H1 (cell line): ENCODE measurements around the gene FLT4. TPM values are rescaled to one million over a fixed set of nuclear protein-coding genes. Genes with fewer than 3 reads are reported as not detected.

Experiments
- CTCF ChIA-PET: fragments of 300-600 bp; sonication (Branson Sonifier 250); formaldehyde crosslinking; loops from one replicate; lab custom pipeline; 2021; ENCODE audit not compliant: partially characterized antibody; lab: Charles Lee
- POLR2A ChIA-PET: fragments of 300-600 bp; sonication (Branson Sonifier 250); formaldehyde crosslinking; loops from one replicate; lab custom pipeline; 2021; ENCODE audit warnings: inconsistent platforms; ENCODE audit not compliant: partially characterized antibody; lab: Charles Lee
- DNase-seq, 2 experiments: peaks; one replicate each; pipeline versions ENCODE4 v3.0.0 to v3.0.0-alpha.2; 2010 to 2022; ENCODE audit warnings: low spot score in 2 of 2, low read depth in 1 of 2, mixed read lengths in 1 of 2
- FAIRE-seq: peaks from 2 replicates; lab custom pipeline; 2011; peaks lifted over from hg19 to GRCh38; lab: Jason Lieb, UNC
- H2AFZ ChIP-seq: 2 replicates; pipeline ENCODE4 v1.8.1; 2012; ENCODE audit warnings: low read length, inconsistent platforms
- H2AK5ac ChIP-seq: 2 replicates; pipeline ENCODE4 v1.6.1; 2013; ENCODE audit warnings: low read depth, low read length
- H2BK120ac ChIP-seq: replicated peaks from 2 replicates; pipeline ENCODE3; 2013; ENCODE audit warnings: low read depth, low read length, inconsistent platforms
- H2BK12ac ChIP-seq: 2 replicates; pipeline ENCODE4 v1.6.1; 2013; ENCODE audit warnings: low read depth, low read length
- H2BK15ac ChIP-seq: 2 replicates; pipeline ENCODE4 v1.6.1; 2013; ENCODE audit warnings: low read length
- H2BK20ac ChIP-seq: 2 replicates; pipeline ENCODE4 v1.6.1; 2013; ENCODE audit warnings: low read length
- H2BK5ac ChIP-seq: 2 replicates; pipeline ENCODE4 v1.6.1; 2013; ENCODE audit warnings: low read depth, low read length
- H3K14ac ChIP-seq: 2 replicates; pipeline ENCODE4 v1.6.1; 2013; ENCODE audit warnings: inconsistent platforms; ENCODE audit not compliant: insufficient read length
- H3K18ac ChIP-seq: 2 replicates; pipeline ENCODE4 v1.6.1; 2013; ENCODE audit warnings: low read length; ENCODE audit errors: extremely low read depth
- H3K23ac ChIP-seq: 2 replicates; pipeline ENCODE4 v1.6.1; 2013; ENCODE audit warnings: inconsistent platforms; ENCODE audit not compliant: insufficient read length
- H3K23me2 ChIP-seq: 2 replicates; pipeline ENCODE4 v1.6.1; 2013; ENCODE audit warnings: low read depth, low read length
- H3K27ac ChIP-seq: 2 replicates; pipeline ENCODE4 v1.6.1; 2011; ENCODE audit warnings: low read depth, low read length, inconsistent platforms
- H3K27me3 ChIP-seq, 4 experiments: replicated peaks in 1 of 4; 1 replicate in 1 of 4; 2 replicates in 3 of 4; pipeline versions ENCODE4 v1.6.1 to v1.8.1; 2011 to 2013; ENCODE audit warnings: low read length in 3 of 4, mild to moderate bottlenecking in 3 of 4, inconsistent platforms in 2 of 4, mixed read lengths in 2 of 4, moderate library complexity in 1 of 4; ENCODE audit not compliant: control insufficient read depth in 3 of 4, insufficient read depth in 3 of 4; ENCODE audit errors: extremely low read depth in 1 of 4
- H3K36me3 ChIP-seq, 4 experiments: 2 replicates each; pipeline versions ENCODE4 v1.6.1 to v1.8.1; 2011 to 2013; ENCODE audit warnings: mild to moderate bottlenecking in 4 of 4, low read length in 3 of 4, moderate library complexity in 2 of 4, control low read depth in 1 of 4, inconsistent platforms in 1 of 4; ENCODE audit not compliant: insufficient read depth in 4 of 4, control insufficient read depth in 2 of 4
- H3K4ac ChIP-seq: replicated peaks from 2 replicates; pipeline ENCODE3; 2013; ENCODE audit warnings: low read length, low read depth, mixed read lengths, inconsistent platforms; ENCODE audit not compliant: insufficient read length
- H3K4me1 ChIP-seq, 4 experiments: replicated peaks in 1 of 4; 1 replicate in 1 of 4; 2 replicates in 3 of 4; pipeline versions ENCODE4 v1.6.1 to v1.8.1; 2011 to 2013; ENCODE audit warnings: low read length in 3 of 4, inconsistent platforms in 2 of 4, mixed read lengths in 1 of 4; ENCODE audit not compliant: insufficient read depth in 4 of 4, control insufficient read depth in 3 of 4
- H3K4me2 ChIP-seq, 2 experiments: 2 replicates each; pipeline versions ENCODE4 v1.6.1 to v1.8.1; 2011 to 2013; ENCODE audit warnings: low read depth in 2 of 2, low read length in 2 of 2, control low read depth in 1 of 2, inconsistent platforms in 1 of 2, mild to moderate bottlenecking in 1 of 2; ENCODE audit not compliant: insufficient read depth in 1 of 2
- H3K4me3 ChIP-seq, 4 experiments: fragments of 200-600, 300-600 bp in 1 of 4; sonication (generic), shearing (Covaris generic), sonication (Bioruptor Twin) in 1 of 4; 2 replicates each; pipeline versions ENCODE4 v1.5.1 to v1.8.1; 2011 to 2016; ENCODE audit warnings: low read length in 4 of 4, low read depth in 3 of 4, control low read depth in 2 of 4, inconsistent platforms in 2 of 4, mild to moderate bottlenecking in 2 of 4, mixed read lengths in 1 of 4, moderate library complexity in 1 of 4; ENCODE audit not compliant: insufficient read depth in 2 of 4; ENCODE audit errors: extremely low read depth in 1 of 4
- H3K56ac ChIP-seq: replicated peaks from 2 replicates; pipeline ENCODE3; 2013; ENCODE audit warnings: low read depth, mild to moderate bottlenecking, mixed read lengths, low read length, inconsistent platforms; ENCODE audit not compliant: insufficient read length
- H3K79me1 ChIP-seq: 2 replicates; pipeline ENCODE4 v1.6.1; 2013; ENCODE audit warnings: low read depth, low read length, control low read depth
- H3K79me2 ChIP-seq, 2 experiments: 2 replicates each; pipeline versions ENCODE4 v1.6.1 to v1.8.1; 2012 to 2013; ENCODE audit warnings: low read length in 2 of 2, mild to moderate bottlenecking in 2 of 2, inconsistent platforms in 1 of 2; ENCODE audit not compliant: insufficient read depth in 2 of 2, control insufficient read depth in 1 of 2
- H3K9ac ChIP-seq, 4 experiments: replicated peaks in 1 of 4; 1 replicate in 1 of 4; 2 replicates in 3 of 4; pipeline versions ENCODE4 v1.6.1 to v1.8.1; 2011 to 2013; ENCODE audit warnings: low read depth in 3 of 4, low read length in 3 of 4, control low read depth in 2 of 4, mild to moderate bottlenecking in 2 of 4, moderate library complexity in 2 of 4, inconsistent platforms in 1 of 4; ENCODE audit errors: extremely low read depth in 1 of 4
- H3K9me3 ChIP-seq, 2 experiments: 2 replicates each; pipeline versions ENCODE4 v1.6.1 to v1.8.1; 2012 to 2013; ENCODE audit warnings: mild to moderate bottlenecking in 2 of 2, moderate library complexity in 2 of 2, control low read depth in 1 of 2, inconsistent platforms in 1 of 2, low read depth in 1 of 2, low read length in 1 of 2, mixed read lengths in 1 of 2; ENCODE audit not compliant: insufficient read depth in 2 of 2
- H4K20me1 ChIP-seq, 2 experiments: replicated peaks in 1 of 2; 2 replicates each; pipeline versions ENCODE3 to v1.8.1; 2011 to 2013; ENCODE audit warnings: inconsistent platforms in 2 of 2, low read length in 2 of 2, mild to moderate bottlenecking in 1 of 2; ENCODE audit not compliant: insufficient read depth in 2 of 2, control insufficient read depth in 1 of 2
- H4K5ac ChIP-seq: 2 replicates; pipeline ENCODE4 v1.6.1; 2013; ENCODE audit warnings: low read length, low read depth, mixed read lengths, inconsistent platforms; ENCODE audit not compliant: insufficient read length
- H4K8ac ChIP-seq: 2 replicates; pipeline ENCODE4 v1.8.0; 2013; ENCODE audit warnings: mild to moderate bottlenecking, moderate library complexity, low read length, inconsistent platforms; ENCODE audit not compliant: insufficient read depth; ENCODE audit errors: extremely low read depth
- H4K91ac ChIP-seq: replicated peaks from 2 replicates; pipeline ENCODE3; 2013; ENCODE audit warnings: low read length, mixed read lengths, inconsistent platforms; ENCODE audit not compliant: insufficient read length
- BACH1 ChIP-seq: IDR thresholded peaks from 2 replicates; pipeline ENCODE4 v1.6.1; 2012; ENCODE audit warnings: low read length, improper control_type of control experiment
- CHD1 ChIP-seq: IDR thresholded peaks from 2 replicates; pipeline ENCODE4 v1.6.1; 2012; ENCODE audit warnings: low read depth, low read length, improper control_type of control experiment
- CTBP2 ChIP-seq: IDR thresholded peaks from 2 replicates; pipeline ENCODE4 v1.7.0; 2011; ENCODE audit warnings: borderline replicate concordance, mild to moderate bottlenecking, moderate library complexity, mixed read lengths, low read length; ENCODE audit not compliant: insufficient read depth, insufficient read length
- HDAC6 ChIP-seq: IDR thresholded peaks from one replicate; pipeline ENCODE4 v1.7.1; 2012; ENCODE audit warnings: low read depth, mild to moderate bottlenecking, inconsistent platforms, low read length, moderate library complexity
- NANOG ChIP-seq: IDR thresholded peaks from 2 replicates; pipeline ENCODE4 v1.6.1; 2011; ENCODE audit warnings: low read length, low read depth, mild to moderate bottlenecking, inconsistent platforms; ENCODE audit not compliant: insufficient read depth, poor library complexity, severe bottlenecking
- RBBP5 ChIP-seq: IDR thresholded peaks from 2 replicates; pipeline ENCODE4 v1.7.1; 2012; ENCODE audit warnings: low read depth, mild to moderate bottlenecking, inconsistent platforms, low read length, moderate library complexity, borderline replicate concordance
- RNF2 ChIP-seq: fragments of 200-900, 300-1000 bp; sonication (generic); IDR thresholded peaks from 2 replicates; pipeline ENCODE4 v1.7.1; 2016; ENCODE audit warnings: borderline replicate concordance, low read depth, mild to moderate bottlenecking, antibody characterized with exemption, low read length; ENCODE audit not compliant: poor library complexity, severe bottlenecking; ENCODE audit errors: missing control alignments
- SP2 ChIP-seq: IDR thresholded peaks from 2 replicates; pipeline ENCODE4 v1.6.1; 2012; ENCODE audit warnings: mild to moderate bottlenecking, low read length, inconsistent platforms
- YY1 ChIP-seq: IDR thresholded peaks from 2 replicates; pipeline ENCODE4 v1.6.1; 2011; ENCODE audit warnings: low read depth, mild to moderate bottlenecking, low read length
- ZNF274 ChIP-seq: IDR thresholded peaks from 2 replicates; pipeline ENCODE4 v1.7.0; 2012; ENCODE audit warnings: low read length, borderline replicate concordance; ENCODE audit errors: extremely low read depth
- WGBS, 2 experiments: shearing (Covaris generic) in 1 of 2; methylation state at CpG; one replicate each; pipeline versions ENCODE4 v1.1.6 to v1.1.7; 2013 to 2015; ENCODE audit warnings: low lambda C conversion rate in 2 of 2, mixed read lengths in 2 of 2, inconsistent platforms in 1 of 2, low coverage in 1 of 2, missing lambda C conversion rate in 1 of 2; ENCODE audit not compliant: insufficient replicate concordance in 2 of 2, insufficient coverage in 1 of 2, insufficient read length in 1 of 2; ENCODE audit errors: extremely low coverage in 1 of 2, missing lambda C conversion rate in 1 of 2; 5-methylcytosine and 5-hydroxymethylcytosine counted together
- polyA plus RNA-seq, 7 experiments: library from polyadenylated mRNA; depleted of rRNA in 3 of 7; stranded (reverse) in 5 of 7; unstranded in 2 of 7; fragments of >200 nt in 5 of 7; fragments of 200-250 nt in 2 of 7; gene quantifications; 1 replicate in 5 of 7; 2 replicates in 1 of 7; 4 replicates in 1 of 7; pipeline versions ENCODE4 v1.2.1 to v1.2.3, GENCODE V29; 2011 to 2013; ENCODE audit warnings: missing spikeins in 2 of 7, mixed read lengths in 2 of 7
- total RNA-seq: library from RNA; stranded (reverse); fragmentation: NEBNext Ultra II Directional; extraction: Animal tissue kit (Norgen Biotek cat#: 25700); gene quantifications from 2 replicates; pipeline ENCODE4 v1.2.1, GENCODE V29; 2021
- TF ChIP-seq, protein P1 (sequence below): IDR thresholded peaks from 2 replicates; pipeline ENCODE4 v1.6.1; 2012; ENCODE audit warnings: inconsistent platforms

Gene FLT4
- total and polyA plus RNA-seq, 2 of the 8 experiments (the other 6 are each of a cell fraction or from before 2014, with no cell fraction given): 6.5 to 7.7 TPM

DNA sequence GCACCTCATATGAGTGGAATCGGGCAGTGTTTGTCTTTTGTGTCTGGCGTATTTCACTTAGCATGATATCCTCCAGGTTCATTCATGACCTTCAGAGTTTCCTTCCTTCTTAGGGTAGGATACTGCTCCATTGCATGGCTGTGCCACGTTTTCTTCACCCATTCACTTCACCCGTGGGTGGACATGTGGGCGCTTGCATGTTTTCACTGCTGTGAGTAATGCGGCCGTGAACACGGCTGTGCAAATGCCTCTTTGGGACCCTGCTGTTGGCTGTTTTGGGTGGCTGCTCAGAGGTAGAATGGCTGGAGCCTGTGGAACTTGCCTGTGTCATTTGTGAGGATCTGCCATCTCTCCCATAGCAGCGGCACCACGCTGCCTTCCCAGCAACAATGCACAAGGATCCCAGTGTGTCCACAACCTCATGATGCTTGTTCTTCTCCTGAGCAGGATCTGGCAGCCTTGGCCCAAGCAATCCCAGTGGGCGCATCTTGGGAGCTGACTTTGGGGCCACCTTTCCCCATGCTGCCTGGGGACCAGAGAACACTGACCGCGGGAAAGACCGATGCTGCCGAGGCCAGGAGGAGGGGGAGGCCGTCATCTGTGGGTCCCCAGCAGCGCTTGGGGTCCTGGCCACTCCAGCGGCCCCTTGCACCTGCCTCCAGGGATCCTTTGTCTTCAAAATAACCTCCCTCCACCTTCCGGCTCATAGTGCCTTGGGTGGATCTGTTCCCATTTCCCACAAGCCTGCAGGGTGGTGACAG, 55.8 kb downstream of the FLT4 start:
- Histone ChIP-seq H4K8ac (no peak overlapping the region), H3K9ac (no peak overlapping the region), H3K23ac (no peak overlapping the region), H2BK120ac (no peak overlapping the region), H3K18ac (no peak overlapping the region), H3K4ac (no peak overlapping the region), H3K14ac (no peak overlapping the region), H3K27me3 (peaks cover 22 to 47% (median 38%) of the 10 kb centered on the region in 4 experiments), H2BK20ac (no peak overlapping the region), H2BK5ac (no peak overlapping the region), H2BK15ac (no peak overlapping the region), H3K4me1 (peaks cover 0 to 9% (median 3%) of the 10 kb centered on the region in 4 experiments; a peak in 5 of 7 replicates), H2AFZ (no peak overlapping the region), H3K56ac (no peak overlapping the region), H3K4me2 (no peak overlapping the region), H4K5ac (no peak overlapping the region), H4K91ac (no peak overlapping the region), H3K4me3 (no peak overlapping the region), H3K79me1 (no peaks in the 10 kb centered on the region), H2BK12ac (no peak overlapping the region), H3K27ac (no peak overlapping the region), H3K79me2 (no peaks in the 10 kb centered on the region), H3K23me2 (peaks cover 20% of the 10 kb centered on the region; the same call in 1 of the 2 replicates), H4K20me1 (peaks cover 0 to 2% of the 10 kb centered on the region in 2 experiments), H3K36me3 (no peaks in the 10 kb centered on the region; a peak in 1 of 8 replicates), H2AK5ac (no peak overlapping the region), H3K9me3 (no peaks in the 10 kb centered on the region)
- ChIA-PET POLR2A (no interaction called here), CTCF (interaction anchor here (1.0 kb wide), 1 partner anchor 13 kb away, joined by 3 read pairs; no protein-coding TSS in a partner anchor)
- FAIRE-seq (no peak), DNase-seq (no peak)
- TF ChIP-seq ZNF274 (no peak), YY1 (no peak), HDAC6 (no peak), CHD1 (no peak), NANOG (no peak), CTBP2 (no peak), RNF2 (no peak), BACH1 (no peak), SP2 (no peak), RBBP5 (no peak)
- TF ChIP-seq, protein P1, sequence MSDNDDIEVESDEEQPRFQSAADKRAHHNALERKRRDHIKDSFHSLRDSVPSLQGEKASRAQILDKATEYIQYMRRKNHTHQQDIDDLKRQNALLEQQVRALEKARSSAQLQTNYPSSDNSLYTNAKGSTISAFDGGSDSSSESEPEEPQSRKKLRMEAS: no peak
- WGBS, 2 experiments: 88% methylated on average over 18 of the region's 19 CpGs; no CpG with 5 or more reads in 1 of the 2 experiments
